ENCODE results near the gene PCGF3. TPM values are rescaled to one million over a fixed set of nuclear protein-coding genes. Genes with fewer than 3 reads are reported as not detected.

Gene PCGF3
- total RNA-seq, 1 donor from 2014 or later: 88.1 TPM

DNA sequence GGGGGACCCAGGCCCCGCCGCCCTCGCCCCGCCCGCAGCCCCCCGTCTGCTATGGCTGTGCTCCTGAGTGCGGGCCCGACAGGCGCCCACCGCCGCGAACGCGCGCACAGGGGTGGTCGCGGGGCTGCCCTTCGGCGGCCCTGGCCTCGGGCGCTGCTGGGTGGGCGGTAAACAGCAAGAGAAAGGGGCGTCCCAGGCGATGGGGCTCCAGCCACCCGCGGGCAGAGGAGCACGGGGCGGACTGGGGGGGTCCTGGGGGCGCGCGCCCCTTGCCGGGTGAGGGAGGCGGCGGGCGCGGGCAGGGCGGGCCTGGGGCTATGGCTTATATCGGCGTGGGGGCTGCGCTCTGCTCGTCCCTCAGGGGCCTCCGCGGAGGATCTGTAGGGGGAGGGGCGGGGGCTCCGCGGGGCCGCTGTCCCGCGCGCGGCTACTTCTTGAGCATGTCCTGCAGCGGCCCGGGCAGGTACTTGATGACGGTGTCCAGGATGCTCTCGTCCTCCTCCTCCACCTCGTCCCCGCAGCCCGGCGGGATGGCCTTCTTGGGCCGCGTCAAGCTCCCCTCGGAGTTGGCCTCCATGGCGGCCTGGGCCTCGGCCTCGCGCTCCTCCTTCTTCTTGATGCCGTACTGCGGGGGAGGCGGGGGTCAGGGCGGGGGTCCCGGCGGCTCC lies 80.6 kb downstream of the PCGF3 start:
- H3K27ac Mint-ChIP-seq: no peak overlapping the region
- no peaks in the 10 kb centered on the region for H3K9me3 Mint-ChIP-seq
- TF ChIP-seq, protein P1, sequence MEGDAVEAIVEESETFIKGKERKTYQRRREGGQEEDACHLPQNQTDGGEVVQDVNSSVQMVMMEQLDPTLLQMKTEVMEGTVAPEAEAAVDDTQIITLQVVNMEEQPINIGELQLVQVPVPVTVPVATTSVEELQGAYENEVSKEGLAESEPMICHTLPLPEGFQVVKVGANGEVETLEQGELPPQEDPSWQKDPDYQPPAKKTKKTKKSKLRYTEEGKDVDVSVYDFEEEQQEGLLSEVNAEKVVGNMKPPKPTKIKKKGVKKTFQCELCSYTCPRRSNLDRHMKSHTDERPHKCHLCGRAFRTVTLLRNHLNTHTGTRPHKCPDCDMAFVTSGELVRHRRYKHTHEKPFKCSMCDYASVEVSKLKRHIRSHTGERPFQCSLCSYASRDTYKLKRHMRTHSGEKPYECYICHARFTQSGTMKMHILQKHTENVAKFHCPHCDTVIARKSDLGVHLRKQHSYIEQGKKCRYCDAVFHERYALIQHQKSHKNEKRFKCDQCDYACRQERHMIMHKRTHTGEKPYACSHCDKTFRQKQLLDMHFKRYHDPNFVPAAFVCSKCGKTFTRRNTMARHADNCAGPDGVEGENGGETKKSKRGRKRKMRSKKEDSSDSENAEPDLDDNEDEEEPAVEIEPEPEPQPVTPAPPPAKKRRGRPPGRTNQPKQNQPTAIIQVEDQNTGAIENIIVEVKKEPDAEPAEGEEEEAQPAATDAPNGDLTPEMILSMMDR (IDR thresholded peaks at IDR 0.05; ENCODE audit: unreplicated experiment): no peak
- peaks cover 29% of the 10 kb centered on the region for H3K4me1 Mint-ChIP-seq
- H3K36me3 Mint-ChIP-seq: no peaks in the 10 kb centered on the region
- peaks cover 39% of the 10 kb centered on the region for H3K27me3 Mint-ChIP-seq (ENCODE audit: low read depth)
- peak overlapping the region; percentile 58 for H3K4me3 Mint-ChIP-seq
- DNase-seq (ENCODE audit: low spot score in 2 of 2, unreplicated experiment in 2 of 2): no peak

DNA sequence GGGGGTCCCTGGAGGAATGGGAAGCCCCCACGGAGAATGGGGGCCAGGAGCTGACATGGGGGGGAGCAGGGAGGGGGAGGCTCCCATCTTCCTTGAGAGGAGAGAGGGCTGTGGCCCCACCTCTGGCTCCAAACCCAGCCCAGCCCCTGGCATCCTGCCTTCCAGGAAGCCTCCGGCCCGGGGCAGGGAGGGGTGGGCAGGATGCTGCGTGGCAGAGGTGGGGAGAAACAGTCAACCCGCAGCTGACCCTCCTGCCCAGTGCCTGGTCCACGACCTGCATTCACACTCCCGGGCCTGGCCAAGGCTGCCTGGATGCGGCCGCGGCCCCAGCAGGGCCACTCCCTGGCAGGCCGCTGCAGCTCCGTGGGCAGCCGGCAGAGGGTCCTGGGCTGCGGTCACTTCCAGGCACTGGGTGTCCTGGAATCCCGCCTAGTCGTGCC lies 81.2 kb downstream of the PCGF3 start:
- TF ChIP-seq, protein P1 (IDR thresholded peaks at IDR 0.05; ENCODE audit: unreplicated experiment): no peak
- peaks cover 29% of the 10 kb centered on the region for H3K4me1 Mint-ChIP-seq
- H3K27ac Mint-ChIP-seq: no peak overlapping the region
- peaks cover 39% of the 10 kb centered on the region for H3K27me3 Mint-ChIP-seq (ENCODE audit: low read depth)
- no peaks in the 10 kb centered on the region for H3K9me3 Mint-ChIP-seq
- DNase-seq (ENCODE audit: low spot score in 2 of 2, unreplicated experiment in 2 of 2): no peak
- peak overlapping the region; percentile 52 for H3K4me3 Mint-ChIP-seq
- no peaks in the 10 kb centered on the region for H3K36me3 Mint-ChIP-seq

DNA sequence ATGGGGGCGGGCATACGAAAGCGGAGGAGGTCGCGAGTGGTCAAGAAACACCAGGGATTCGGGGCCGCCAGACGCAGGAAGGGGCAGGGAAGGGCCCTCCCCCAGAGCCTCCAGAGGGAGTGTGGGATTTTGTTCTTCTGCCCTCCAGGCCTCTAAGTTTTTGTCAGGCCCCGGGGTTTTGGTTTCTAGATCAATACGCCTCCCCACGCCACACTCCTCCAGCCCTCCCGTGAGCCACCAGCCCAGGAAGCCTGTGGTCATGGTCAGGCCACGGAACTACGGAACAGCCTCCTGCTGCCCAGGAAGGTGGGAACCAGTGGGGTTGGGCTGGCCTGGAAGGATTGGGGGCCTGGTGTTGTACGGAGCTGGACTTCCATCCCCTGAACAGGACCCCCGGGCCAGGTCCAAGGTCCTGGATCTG lies 81.9 kb downstream of the PCGF3 start:
- Mint-ChIP-seq H3K4me1 (peaks cover 23% of the 10 kb centered on the region), H3K27ac (no peak overlapping the region), H3K9me3 (no peaks in the 10 kb centered on the region), H3K36me3 (no peaks in the 10 kb centered on the region), H3K4me3 (peak overlapping the region; percentile 52), H3K27me3 (ENCODE audit: low read depth) (peaks cover 42% of the 10 kb centered on the region)
- TF ChIP-seq, protein P1 (IDR thresholded peaks at IDR 0.05; ENCODE audit: unreplicated experiment): no peak
- no peak for DNase-seq (ENCODE audit: low spot score in 2 of 2, unreplicated experiment in 2 of 2)

GRCh38 chr4:788006-788635 lies 82.5 kb downstream of the PCGF3 start:
- H3K4me1 Mint-ChIP-seq: peaks cover 21% of the 10 kb centered on the region
- H3K36me3 Mint-ChIP-seq: no peaks in the 10 kb centered on the region
- H3K27me3 Mint-ChIP-seq (ENCODE audit: low read depth): peaks cover 47% of the 10 kb centered on the region
- TF ChIP-seq, protein P1 (IDR thresholded peaks at IDR 0.05; ENCODE audit: unreplicated experiment): no peak
- DNase-seq (ENCODE audit: low spot score in 2 of 2, unreplicated experiment in 2 of 2): no peak
- no peak overlapping the region for H3K27ac Mint-ChIP-seq
- no peaks in the 10 kb centered on the region for H3K9me3 Mint-ChIP-seq
- H3K4me3 Mint-ChIP-seq: no peak overlapping the region

DNA sequence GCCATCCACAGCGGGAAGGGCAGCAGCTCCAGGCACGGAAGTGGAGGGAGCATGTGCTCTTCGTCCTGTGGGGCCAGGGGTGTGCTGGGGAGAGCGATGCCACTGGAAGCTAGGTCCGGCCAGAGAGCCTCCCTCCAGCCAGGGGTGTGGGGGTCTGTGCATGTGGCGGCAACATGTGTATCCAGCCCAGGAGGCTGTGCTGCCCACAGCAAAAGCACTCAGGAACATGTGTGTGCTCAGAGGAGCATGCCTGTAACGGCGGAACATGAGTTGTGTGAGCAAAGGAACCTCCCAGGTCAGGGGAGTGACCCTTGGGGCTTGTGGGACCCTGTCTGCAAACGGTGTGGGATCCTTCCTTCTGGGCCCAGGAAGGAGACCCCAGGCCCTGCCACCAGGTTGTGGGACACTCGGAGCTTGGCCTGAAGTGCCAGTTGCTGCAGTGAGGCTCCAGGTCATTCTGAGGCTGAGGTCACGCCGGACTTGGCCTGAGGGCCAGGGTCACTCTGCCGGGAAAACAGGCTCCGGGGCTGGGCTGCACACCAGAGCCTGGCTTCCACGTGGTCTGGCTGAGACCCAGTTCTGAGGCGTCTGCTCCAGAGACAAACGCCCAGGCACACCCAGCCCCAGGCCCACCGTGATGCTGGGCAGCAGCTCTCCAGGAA lies 83.1 kb downstream of the PCGF3 start:
- H3K4me1 Mint-ChIP-seq: peaks cover 21% of the 10 kb centered on the region
- TF ChIP-seq, protein P1 (IDR thresholded peaks at IDR 0.05; ENCODE audit: unreplicated experiment): no peak
- no peak for DNase-seq (ENCODE audit: low spot score in 2 of 2, unreplicated experiment in 2 of 2)
- H3K27ac Mint-ChIP-seq: no peak overlapping the region
- H3K36me3 Mint-ChIP-seq: no peaks in the 10 kb centered on the region
- H3K9me3 Mint-ChIP-seq: no peaks in the 10 kb centered on the region
- peaks cover 53% of the 10 kb centered on the region for H3K27me3 Mint-ChIP-seq (ENCODE audit: low read depth)
- no peak overlapping the region for H3K4me3 Mint-ChIP-seq
